OCI-LY3 (cell line): ENCODE data around the gene IL32.

Experiments used
- CTCF ChIP-seq: fragments of 200-600, 300-600 bp; sonication (generic); IDR thresholded peaks from 2 replicates; pipeline ENCODE4 v1.5.1; 2014; ENCODE audit warnings: antibody characterized with exemption, low read length, low read depth
- EZH2phosphoT487 ChIP-seq: fragments of 200-600 bp; shearing (Covaris generic); IDR thresholded peaks from 2 replicates; pipeline ENCODE4 v1.6.1; 2018; ENCODE audit warnings: antibody characterized with exemption, mixed run types, low read depth

GRCh38 chr16:3087243-3088235 is 22.1 kb downstream of the IL32 start:
- peak; percentile 28; the same call in 1 of the 2 replicates for TF ChIP-seq CTCF
- TF ChIP-seq EZH2phosphoT487: no peak
